Measurements from ENCODE around the gene TPO. TPM values are rescaled to one million over a fixed set of nuclear protein-coding genes. Genes with fewer than 3 reads are reported as not detected.

TPO gene
- total RNA-seq, 1 experiment from 2014 or later, result not detected

DNA sequence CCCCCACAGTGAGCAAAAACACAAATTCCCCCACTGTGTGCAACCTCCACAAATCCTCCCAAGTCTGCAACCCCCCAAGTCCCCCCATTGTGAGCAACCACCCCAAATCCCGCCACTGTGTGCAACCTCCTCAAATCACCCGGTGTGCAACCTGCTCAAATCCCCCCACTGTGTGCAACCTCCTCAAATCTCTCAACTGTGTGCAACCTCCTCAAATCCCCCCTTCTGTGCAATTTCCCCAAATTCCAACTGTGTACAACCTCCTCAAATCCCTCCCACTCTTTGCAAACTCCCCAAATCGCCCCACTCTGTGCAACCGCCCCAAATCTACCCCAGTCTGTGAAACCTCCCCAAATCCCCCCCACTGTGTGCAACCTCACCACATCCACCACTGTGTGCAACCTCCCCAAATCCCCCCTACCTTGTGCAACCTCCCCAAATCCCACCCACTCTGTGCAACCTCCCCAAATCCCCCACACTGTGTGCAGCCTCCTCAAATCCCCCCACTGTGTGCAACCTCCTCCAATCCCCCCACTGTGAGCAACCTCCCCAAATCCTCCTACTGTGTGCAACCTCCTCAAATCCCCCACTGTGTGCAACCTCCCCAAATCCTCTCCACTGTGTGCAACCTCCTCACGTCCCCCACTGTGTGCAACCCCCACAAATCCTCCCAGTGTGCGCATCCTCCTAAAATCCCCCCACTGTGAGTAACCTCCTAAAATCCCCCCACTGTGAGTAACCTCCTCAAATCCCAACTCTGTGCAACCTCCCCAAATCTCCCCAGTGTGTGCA, 115.2 kb downstream of the TPO start:
- H3K4me3 Mint-ChIP-seq, result no peak overlapping the region
- no peaks in the 10 kb centered on the region for H3K36me3 Mint-ChIP-seq
- H3K27me3 Mint-ChIP-seq (ENCODE audit: low read depth), result no peaks in the 10 kb centered on the region; the same call in 1 of the 2 replicates
- ATAC-seq, result no peak
- ChIA-PET POLR2A (no interaction called here), CTCF (no interaction called here)
- H3K4me1 Mint-ChIP-seq, result no peaks in the 10 kb centered on the region
- TF ChIP-seq MXD4 (CRISPR knock-in tag; IDR thresholded peaks at IDR 0.05; ENCODE audit: borderline replicate concordance) (no peak), NFATC4 (CRISPR knock-in tag; IDR thresholded peaks at IDR 0.05) (no peak), ZNF532 (CRISPR knock-in tag; IDR thresholded peaks at IDR 0.05; ENCODE audit: borderline replicate concordance) (no peak), PRDM15 (CRISPR knock-in tag; IDR thresholded peaks at IDR 0.05) (no peak)
- no peaks in the 10 kb centered on the region for H3K9me3 Mint-ChIP-seq
- no peak for DNase-seq (ENCODE audit: low spot score)
- H3K27ac Mint-ChIP-seq, result no peak overlapping the region

- ChIA-PET POLR2A (no interaction called here), CTCF (no interaction called here)
- Mint-ChIP-seq H3K36me3 (no peaks in the 10 kb centered on the region), H3K9me3 (no peaks in the 10 kb centered on the region), H3K27ac (no peak overlapping the region), H3K4me3 (no peak overlapping the region), H3K27me3 (ENCODE audit: low read depth) (no peaks in the 10 kb centered on the region), H3K4me1 (no peaks in the 10 kb centered on the region)
- DNase-seq (ENCODE audit: low spot score) (peak; percentile 58), ATAC-seq (peak; percentile 96)
- TF ChIP-seq MXD4 (CRISPR knock-in tag; IDR thresholded peaks at IDR 0.05; ENCODE audit: borderline replicate concordance), result no peak
- no peak for TF ChIP-seq ZNF317 (CRISPR knock-in tag; IDR thresholded peaks at IDR 0.05; ENCODE audit: borderline replicate concordance, low read depth)
- TF ChIP-seq ZNF396 (CRISPR knock-in tag; IDR thresholded peaks at IDR 0.05; ENCODE audit: borderline replicate concordance), result no peak
- TF ChIP-seq PREB (CRISPR knock-in tag; IDR thresholded peaks at IDR 0.05; ENCODE audit: borderline replicate concordance), result no peak
These were observed 125.4 kb downstream of the TPO start for GRCh38 chr2:1538663-1539062.

DNA sequence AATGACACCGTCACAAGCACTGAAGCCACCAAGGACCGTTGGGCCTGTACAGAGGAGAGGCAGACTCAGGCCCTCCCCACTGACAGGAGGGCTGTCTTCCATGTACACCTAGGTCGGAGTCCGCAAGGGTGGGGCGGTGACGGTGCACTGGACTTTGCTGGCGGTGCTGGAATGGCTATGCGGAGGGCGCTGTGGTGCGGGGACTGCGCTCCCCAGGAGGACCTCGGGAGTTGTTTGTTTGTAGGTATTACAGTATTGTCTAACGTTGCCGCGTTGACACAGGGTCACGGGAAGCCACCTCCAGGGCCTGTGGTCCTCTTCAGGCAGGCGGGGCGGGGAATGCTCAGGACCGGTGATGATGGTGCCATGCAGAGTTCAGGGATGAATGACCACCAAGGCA, 126.2 kb downstream of the TPO start:
- Mint-ChIP-seq H3K27me3 (ENCODE audit: low read depth) (no peaks in the 10 kb centered on the region), H3K27ac (no peak overlapping the region), H3K9me3 (no peaks in the 10 kb centered on the region), H3K36me3 (no peaks in the 10 kb centered on the region), H3K4me1 (no peaks in the 10 kb centered on the region), H3K4me3 (no peak overlapping the region)
- ChIA-PET POLR2A (no interaction called here), CTCF (interaction anchor here (0.6 to 1.5 kb wide), 3 partner anchors 11 to 19 kb away, joined by 3 to 12 read pairs (median 3); no protein-coding TSS in a partner anchor)
- ATAC-seq (no peak), DNase-seq (ENCODE audit: low spot score) (peak; percentile 4)
- TF ChIP-seq PRDM15 (CRISPR knock-in tag; IDR thresholded peaks at IDR 0.05), result no peak
- no peak for TF ChIP-seq IRF2 (CRISPR knock-in tag; IDR thresholded peaks at IDR 0.05; ENCODE audit: borderline replicate concordance, low read depth)
- TF ChIP-seq ZNF532 (CRISPR knock-in tag; IDR thresholded peaks at IDR 0.05; ENCODE audit: borderline replicate concordance), result no peak
- TF ChIP-seq CREB1 (CRISPR knock-in tag; IDR thresholded peaks at IDR 0.05), result no peak
